H1 (cell line): ENCODE measurements around the gene ASXL2. TPM values are rescaled to one million over a fixed set of nuclear protein-coding genes. Genes with fewer than 3 reads are reported as not detected.

Experiments used
- BCL11A ChIP-seq, 2 experiments: IDR thresholded peaks; one replicate each; pipeline ENCODE4 v1.6.1; 2011; ENCODE audit warnings: low read depth in 2 of 2, low read length in 2 of 2, mild to moderate bottlenecking in 2 of 2
- CBX5 ChIP-seq: fragments of 300-800, 300-1000 bp; sonication (generic); IDR thresholded peaks from 2 replicates; pipeline ENCODE4 v1.7.1; 2016; ENCODE audit warnings: antibody characterized with exemption, low read length, low read depth
- CTBP2 ChIP-seq: IDR thresholded peaks from 2 replicates; pipeline ENCODE4 v1.7.0; 2011; ENCODE audit warnings: borderline replicate concordance, mild to moderate bottlenecking, moderate library complexity, mixed read lengths, low read length; ENCODE audit not compliant: insufficient read depth, insufficient read length
- TEAD4 ChIP-seq: IDR thresholded peaks from 2 replicates; pipeline ENCODE4 v1.6.1; 2012; ENCODE audit warnings: low read depth, low read length, inconsistent platforms, mixed read lengths
- polyA plus RNA-seq, 7 experiments: library from polyadenylated mRNA; depleted of rRNA in 3 of 7; stranded (reverse) in 5 of 7; unstranded in 2 of 7; fragments of >200 nt in 5 of 7; fragments of 200-250 nt in 2 of 7; gene quantifications; 1 replicate in 5 of 7; 2 replicates in 1 of 7; 4 replicates in 1 of 7; pipeline versions ENCODE4 v1.2.1 to v1.2.3, GENCODE V29; 2011 to 2013; ENCODE audit warnings: missing spikeins in 2 of 7, mixed read lengths in 2 of 7
- total RNA-seq: library from RNA; stranded (reverse); fragmentation: NEBNext Ultra II Directional; extraction: Animal tissue kit (Norgen Biotek cat#: 25700); gene quantifications from 2 replicates; pipeline ENCODE4 v1.2.1, GENCODE V29; 2021
- TF ChIP-seq, protein P1 (sequence below), 3 experiments: IDR thresholded peaks; 1 replicate in 2 of 3; 2 replicates in 1 of 3; pipeline versions ENCODE4 v1.5.1 to v1.6.1; 2011; ENCODE audit warnings: low read length in 3 of 3, mild to moderate bottlenecking in 3 of 3, inconsistent platforms in 2 of 3, low read depth in 1 of 3, moderate library complexity in 1 of 3; ENCODE audit not compliant: insufficient read depth in 1 of 3; ENCODE audit errors: control extremely low read depth in 1 of 3
- TF ChIP-seq, protein P2 (sequence below): fragments of 300-600 bp; sonication (generic); IDR thresholded peaks from 2 replicates; pipeline ENCODE4 v1.7.1; 2012; ENCODE audit warnings: low read length, moderate library complexity, mild to moderate bottlenecking, inconsistent platforms; ENCODE audit not compliant: insufficient replicate concordance

ASXL2 gene
- total and polyA plus RNA-seq, 2 of the 8 experiments (the other 6 are each of a cell fraction or from before 2014, with no cell fraction given), result 7.2 to 41.3 TPM

DNA sequence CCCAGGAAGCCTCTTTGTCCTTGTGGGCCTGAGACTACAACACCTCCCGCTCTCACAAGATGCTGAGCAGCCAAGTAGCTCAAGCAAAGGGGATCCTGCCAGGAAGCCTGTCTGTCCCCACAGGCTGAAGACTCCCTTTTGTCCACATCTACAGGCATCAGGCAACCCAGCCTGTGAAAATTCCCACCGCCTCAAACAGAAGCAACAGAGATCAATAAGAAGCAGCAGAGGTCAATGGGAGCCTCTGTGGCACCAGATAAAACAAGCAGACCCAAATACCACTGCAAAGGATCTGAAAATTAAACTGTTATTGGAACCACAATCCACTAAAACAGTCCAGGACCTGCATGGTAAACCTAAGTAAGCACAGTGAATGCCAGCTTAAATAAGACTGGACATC lies 48.5 kb downstream of the ASXL2 start (continued):
- no peak for TF ChIP-seq BCL11A (IDR thresholded peaks at IDR 0.05; ENCODE audit: low read depth in 2 of 2, low read length in 2 of 2)
- TF ChIP-seq CTBP2, result no peak
- TF ChIP-seq, protein P1, sequence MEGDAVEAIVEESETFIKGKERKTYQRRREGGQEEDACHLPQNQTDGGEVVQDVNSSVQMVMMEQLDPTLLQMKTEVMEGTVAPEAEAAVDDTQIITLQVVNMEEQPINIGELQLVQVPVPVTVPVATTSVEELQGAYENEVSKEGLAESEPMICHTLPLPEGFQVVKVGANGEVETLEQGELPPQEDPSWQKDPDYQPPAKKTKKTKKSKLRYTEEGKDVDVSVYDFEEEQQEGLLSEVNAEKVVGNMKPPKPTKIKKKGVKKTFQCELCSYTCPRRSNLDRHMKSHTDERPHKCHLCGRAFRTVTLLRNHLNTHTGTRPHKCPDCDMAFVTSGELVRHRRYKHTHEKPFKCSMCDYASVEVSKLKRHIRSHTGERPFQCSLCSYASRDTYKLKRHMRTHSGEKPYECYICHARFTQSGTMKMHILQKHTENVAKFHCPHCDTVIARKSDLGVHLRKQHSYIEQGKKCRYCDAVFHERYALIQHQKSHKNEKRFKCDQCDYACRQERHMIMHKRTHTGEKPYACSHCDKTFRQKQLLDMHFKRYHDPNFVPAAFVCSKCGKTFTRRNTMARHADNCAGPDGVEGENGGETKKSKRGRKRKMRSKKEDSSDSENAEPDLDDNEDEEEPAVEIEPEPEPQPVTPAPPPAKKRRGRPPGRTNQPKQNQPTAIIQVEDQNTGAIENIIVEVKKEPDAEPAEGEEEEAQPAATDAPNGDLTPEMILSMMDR (IDR thresholded peaks at IDR 0.05; ENCODE audit: control extremely low read depth in 1 of 3, insufficient read depth in 1 of 3, low read depth in 1 of 3, low read length in 3 of 3), result no peak
- TF ChIP-seq, protein P2, sequence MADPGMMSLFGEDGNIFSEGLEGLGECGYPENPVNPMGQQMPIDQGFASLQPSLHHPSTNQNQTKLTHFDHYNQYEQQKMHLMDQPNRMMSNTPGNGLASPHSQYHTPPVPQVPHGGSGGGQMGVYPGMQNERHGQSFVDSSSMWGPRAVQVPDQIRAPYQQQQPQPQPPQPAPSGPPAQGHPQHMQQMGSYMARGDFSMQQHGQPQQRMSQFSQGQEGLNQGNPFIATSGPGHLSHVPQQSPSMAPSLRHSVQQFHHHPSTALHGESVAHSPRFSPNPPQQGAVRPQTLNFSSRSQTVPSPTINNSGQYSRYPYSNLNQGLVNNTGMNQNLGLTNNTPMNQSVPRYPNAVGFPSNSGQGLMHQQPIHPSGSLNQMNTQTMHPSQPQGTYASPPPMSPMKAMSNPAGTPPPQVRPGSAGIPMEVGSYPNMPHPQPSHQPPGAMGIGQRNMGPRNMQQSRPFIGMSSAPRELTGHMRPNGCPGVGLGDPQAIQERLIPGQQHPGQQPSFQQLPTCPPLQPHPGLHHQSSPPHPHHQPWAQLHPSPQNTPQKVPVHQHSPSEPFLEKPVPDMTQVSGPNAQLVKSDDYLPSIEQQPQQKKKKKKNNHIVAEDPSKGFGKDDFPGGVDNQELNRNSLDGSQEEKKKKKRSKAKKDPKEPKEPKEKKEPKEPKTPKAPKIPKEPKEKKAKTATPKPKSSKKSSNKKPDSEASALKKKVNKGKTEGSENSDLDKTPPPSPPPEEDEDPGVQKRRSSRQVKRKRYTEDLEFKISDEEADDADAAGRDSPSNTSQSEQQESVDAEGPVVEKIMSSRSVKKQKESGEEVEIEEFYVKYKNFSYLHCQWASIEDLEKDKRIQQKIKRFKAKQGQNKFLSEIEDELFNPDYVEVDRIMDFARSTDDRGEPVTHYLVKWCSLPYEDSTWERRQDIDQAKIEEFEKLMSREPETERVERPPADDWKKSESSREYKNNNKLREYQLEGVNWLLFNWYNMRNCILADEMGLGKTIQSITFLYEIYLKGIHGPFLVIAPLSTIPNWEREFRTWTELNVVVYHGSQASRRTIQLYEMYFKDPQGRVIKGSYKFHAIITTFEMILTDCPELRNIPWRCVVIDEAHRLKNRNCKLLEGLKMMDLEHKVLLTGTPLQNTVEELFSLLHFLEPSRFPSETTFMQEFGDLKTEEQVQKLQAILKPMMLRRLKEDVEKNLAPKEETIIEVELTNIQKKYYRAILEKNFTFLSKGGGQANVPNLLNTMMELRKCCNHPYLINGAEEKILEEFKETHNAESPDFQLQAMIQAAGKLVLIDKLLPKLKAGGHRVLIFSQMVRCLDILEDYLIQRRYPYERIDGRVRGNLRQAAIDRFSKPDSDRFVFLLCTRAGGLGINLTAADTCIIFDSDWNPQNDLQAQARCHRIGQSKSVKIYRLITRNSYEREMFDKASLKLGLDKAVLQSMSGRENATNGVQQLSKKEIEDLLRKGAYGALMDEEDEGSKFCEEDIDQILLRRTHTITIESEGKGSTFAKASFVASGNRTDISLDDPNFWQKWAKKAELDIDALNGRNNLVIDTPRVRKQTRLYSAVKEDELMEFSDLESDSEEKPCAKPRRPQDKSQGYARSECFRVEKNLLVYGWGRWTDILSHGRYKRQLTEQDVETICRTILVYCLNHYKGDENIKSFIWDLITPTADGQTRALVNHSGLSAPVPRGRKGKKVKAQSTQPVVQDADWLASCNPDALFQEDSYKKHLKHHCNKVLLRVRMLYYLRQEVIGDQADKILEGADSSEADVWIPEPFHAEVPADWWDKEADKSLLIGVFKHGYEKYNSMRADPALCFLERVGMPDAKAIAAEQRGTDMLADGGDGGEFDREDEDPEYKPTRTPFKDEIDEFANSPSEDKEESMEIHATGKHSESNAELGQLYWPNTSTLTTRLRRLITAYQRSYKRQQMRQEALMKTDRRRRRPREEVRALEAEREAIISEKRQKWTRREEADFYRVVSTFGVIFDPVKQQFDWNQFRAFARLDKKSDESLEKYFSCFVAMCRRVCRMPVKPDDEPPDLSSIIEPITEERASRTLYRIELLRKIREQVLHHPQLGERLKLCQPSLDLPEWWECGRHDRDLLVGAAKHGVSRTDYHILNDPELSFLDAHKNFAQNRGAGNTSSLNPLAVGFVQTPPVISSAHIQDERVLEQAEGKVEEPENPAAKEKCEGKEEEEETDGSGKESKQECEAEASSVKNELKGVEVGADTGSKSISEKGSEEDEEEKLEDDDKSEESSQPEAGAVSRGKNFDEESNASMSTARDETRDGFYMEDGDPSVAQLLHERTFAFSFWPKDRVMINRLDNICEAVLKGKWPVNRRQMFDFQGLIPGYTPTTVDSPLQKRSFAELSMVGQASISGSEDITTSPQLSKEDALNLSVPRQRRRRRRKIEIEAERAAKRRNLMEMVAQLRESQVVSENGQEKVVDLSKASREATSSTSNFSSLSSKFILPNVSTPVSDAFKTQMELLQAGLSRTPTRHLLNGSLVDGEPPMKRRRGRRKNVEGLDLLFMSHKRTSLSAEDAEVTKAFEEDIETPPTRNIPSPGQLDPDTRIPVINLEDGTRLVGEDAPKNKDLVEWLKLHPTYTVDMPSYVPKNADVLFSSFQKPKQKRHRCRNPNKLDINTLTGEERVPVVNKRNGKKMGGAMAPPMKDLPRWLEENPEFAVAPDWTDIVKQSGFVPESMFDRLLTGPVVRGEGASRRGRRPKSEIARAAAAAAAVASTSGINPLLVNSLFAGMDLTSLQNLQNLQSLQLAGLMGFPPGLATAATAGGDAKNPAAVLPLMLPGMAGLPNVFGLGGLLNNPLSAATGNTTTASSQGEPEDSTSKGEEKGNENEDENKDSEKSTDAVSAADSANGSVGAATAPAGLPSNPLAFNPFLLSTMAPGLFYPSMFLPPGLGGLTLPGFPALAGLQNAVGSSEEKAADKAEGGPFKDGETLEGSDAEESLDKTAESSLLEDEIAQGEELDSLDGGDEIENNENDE, result no peak
- no peak for TF ChIP-seq TEAD4
- TF ChIP-seq CBX5, result no peak
